SK-N-SH (cell line): ENCODE results near the gene ITGB6.

Experiments
- ELF1 ChIP-seq: IDR thresholded peaks from 2 replicates; pipeline ENCODE4 v1.4.0; 2012
- FOXM1 ChIP-seq: IDR thresholded peaks from 2 replicates; pipeline ENCODE4 v1.4.0; 2012; ENCODE audit warnings: low read depth, mild to moderate bottlenecking
- RAD21 ChIP-seq: IDR thresholded peaks from 2 replicates; pipeline ENCODE4 v1.6.1; 2012; ENCODE audit warnings: mild to moderate bottlenecking, low read length
- SIN3A ChIP-seq: IDR thresholded peaks from 2 replicates; pipeline ENCODE4 v1.6.1; 2012; ENCODE audit warnings: low read depth, mild to moderate bottlenecking, low read length, moderate library complexity, borderline replicate concordance
- TF ChIP-seq, protein P1 (sequence below): fragments of 200-600 bp; sonication (generic); IDR thresholded peaks from 2 replicates; pipeline ENCODE4 v1.6.1; 2017; ENCODE audit warnings: antibody characterized with exemption, mild to moderate bottlenecking, moderate library complexity

DNA sequence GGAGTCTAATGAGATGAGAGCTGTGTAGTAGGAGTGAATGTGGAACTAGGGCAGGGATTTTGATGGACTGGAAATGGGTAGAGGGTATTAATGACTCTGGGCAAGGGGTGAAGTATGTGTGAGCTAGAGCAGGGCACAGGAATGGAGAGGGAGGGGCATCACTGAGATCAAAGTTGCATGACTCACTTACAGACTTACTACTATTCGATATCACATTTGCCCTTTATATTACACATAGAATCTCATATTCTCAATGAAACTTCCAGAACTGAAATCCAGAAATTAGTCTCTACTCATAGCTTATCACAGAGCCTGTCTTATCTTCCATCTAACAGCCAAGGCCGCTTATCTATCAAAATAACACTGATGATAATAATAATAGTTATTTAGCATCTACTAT, 20.0 kb upstream of the ITGB6 start:
- TF ChIP-seq, protein P1, sequence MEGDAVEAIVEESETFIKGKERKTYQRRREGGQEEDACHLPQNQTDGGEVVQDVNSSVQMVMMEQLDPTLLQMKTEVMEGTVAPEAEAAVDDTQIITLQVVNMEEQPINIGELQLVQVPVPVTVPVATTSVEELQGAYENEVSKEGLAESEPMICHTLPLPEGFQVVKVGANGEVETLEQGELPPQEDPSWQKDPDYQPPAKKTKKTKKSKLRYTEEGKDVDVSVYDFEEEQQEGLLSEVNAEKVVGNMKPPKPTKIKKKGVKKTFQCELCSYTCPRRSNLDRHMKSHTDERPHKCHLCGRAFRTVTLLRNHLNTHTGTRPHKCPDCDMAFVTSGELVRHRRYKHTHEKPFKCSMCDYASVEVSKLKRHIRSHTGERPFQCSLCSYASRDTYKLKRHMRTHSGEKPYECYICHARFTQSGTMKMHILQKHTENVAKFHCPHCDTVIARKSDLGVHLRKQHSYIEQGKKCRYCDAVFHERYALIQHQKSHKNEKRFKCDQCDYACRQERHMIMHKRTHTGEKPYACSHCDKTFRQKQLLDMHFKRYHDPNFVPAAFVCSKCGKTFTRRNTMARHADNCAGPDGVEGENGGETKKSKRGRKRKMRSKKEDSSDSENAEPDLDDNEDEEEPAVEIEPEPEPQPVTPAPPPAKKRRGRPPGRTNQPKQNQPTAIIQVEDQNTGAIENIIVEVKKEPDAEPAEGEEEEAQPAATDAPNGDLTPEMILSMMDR = no peak
- TF ChIP-seq ELF1 (no peak), SIN3A (no peak), FOXM1 (no peak), RAD21 (no peak)
